Central memory CD8-positive, alpha-beta T cell (primary cell): Measurements from ENCODE around the gene DEF6.

Source experiments
- ATAC-seq: fragments of 150-1000 bp; cut with Tn5 transposase; replicated peaks from 2 replicates; pipeline ENCODE4 v1.10.0; 2022; ENCODE audit warnings: mild to moderate bottlenecking, moderate FRiP score, moderate number of reproducible peaks; ENCODE audit not compliant: poor library complexity, severe bottlenecking; ENCODE audit errors: extremely low read depth
- DNase-seq, 2 donors: peaks; one replicate each; pipeline ENCODE4 v3.0.0; 2021; ENCODE audit warnings: low spot score in 2 of 2
- H3K27ac Mint-ChIP-seq: one replicate; pipeline ENCODE4 v1.8.0; 2022; ENCODE audit warnings: low read depth, mild to moderate bottlenecking, moderate library complexity, mixed read lengths
- H3K27me3 Mint-ChIP-seq: one replicate; pipeline ENCODE4 v1.8.0; 2022; ENCODE audit warnings: mixed read lengths
- H3K36me3 Mint-ChIP-seq: one replicate; pipeline ENCODE4 v1.8.0; 2022; ENCODE audit warnings: mild to moderate bottlenecking, moderate library complexity, mixed read lengths; ENCODE audit not compliant: insufficient read depth
- H3K4me1 Mint-ChIP-seq: one replicate; pipeline ENCODE4 v1.8.0; 2022; ENCODE audit warnings: mixed read lengths
- H3K4me3 Mint-ChIP-seq: one replicate; pipeline ENCODE4 v1.8.0; 2022; ENCODE audit warnings: mild to moderate bottlenecking, moderate library complexity, mixed read lengths
- H3K9me3 Mint-ChIP-seq: one replicate; pipeline ENCODE4 v1.8.0; 2022; ENCODE audit warnings: mixed read lengths

DEF6 gene

DNA sequence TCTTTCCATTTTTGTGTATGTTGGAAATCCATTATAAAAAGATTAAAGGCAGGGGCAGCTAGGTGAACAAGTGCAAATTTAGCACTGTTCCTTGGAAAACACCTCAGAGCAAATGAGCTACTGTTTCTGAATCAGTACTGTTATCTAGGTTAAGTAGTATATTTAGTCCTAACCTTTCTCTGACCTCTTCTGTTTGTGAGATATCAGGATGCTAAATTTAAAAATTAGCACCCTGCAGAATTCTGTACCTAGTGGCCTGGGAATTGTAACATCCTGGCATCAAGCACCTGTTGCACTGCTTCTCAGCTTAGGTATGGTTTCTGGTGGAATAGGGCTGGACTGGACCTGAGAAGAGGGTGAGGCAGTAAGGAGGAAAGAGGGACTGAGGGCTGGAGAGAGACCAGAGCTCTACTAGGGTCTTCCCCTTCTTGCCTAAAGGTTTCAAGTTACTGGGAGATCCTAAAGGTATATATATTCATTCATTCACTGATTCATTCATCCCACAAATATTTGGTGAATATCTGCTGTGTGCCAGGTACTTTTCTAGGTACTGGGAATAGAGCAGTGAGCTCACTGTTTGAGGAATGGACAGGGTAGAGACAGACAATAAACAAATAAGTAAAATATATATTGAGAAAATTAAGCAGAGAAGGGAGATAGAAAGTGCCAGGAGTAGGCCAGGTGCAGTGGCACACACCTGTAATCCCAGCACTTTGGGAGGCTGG is 32.9 kb upstream of the DEF6 start:
- Mint-ChIP-seq H3K27ac (peak overlapping the region; percentile 70), H3K4me1 (peaks cover 54% of the 10 kb centered on the region), H3K27me3 (no peaks in the 10 kb centered on the region), H3K4me3 (no peak overlapping the region), H3K9me3 (no peaks in the 10 kb centered on the region), H3K36me3 (peaks cover 15% of the 10 kb centered on the region)
- DNase-seq (no peak), ATAC-seq (no peak)

DNA sequence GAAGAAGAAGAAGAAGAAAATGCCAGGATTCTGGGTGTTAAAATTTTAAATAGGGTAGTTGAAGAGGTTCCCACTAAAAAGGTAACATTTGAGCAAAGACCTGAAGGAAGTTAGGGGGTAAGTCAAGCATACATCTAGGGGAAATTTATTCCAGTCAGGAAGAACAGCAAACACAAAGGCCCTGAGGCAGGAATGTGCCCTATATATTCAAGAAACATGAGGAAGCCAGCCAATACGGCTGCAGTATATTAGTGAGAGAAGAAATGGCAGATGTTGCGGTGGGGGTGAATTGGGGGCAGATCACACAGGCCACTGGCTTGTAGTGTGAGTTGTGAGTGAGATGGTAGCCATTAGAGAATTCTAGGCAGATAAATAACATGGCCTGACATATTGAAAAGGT is 32.1 kb upstream of the DEF6 start:
- no peaks in the 10 kb centered on the region for H3K9me3 Mint-ChIP-seq
- no peaks in the 10 kb centered on the region for H3K27me3 Mint-ChIP-seq
- H3K4me3 Mint-ChIP-seq, result no peak overlapping the region
- peaks cover 48% of the 10 kb centered on the region for H3K4me1 Mint-ChIP-seq
- ATAC-seq (no peak), DNase-seq (no peak)
- peak overlapping the region; percentile 70 for H3K27ac Mint-ChIP-seq
- H3K36me3 Mint-ChIP-seq, result peaks cover 11% of the 10 kb centered on the region

DNA sequence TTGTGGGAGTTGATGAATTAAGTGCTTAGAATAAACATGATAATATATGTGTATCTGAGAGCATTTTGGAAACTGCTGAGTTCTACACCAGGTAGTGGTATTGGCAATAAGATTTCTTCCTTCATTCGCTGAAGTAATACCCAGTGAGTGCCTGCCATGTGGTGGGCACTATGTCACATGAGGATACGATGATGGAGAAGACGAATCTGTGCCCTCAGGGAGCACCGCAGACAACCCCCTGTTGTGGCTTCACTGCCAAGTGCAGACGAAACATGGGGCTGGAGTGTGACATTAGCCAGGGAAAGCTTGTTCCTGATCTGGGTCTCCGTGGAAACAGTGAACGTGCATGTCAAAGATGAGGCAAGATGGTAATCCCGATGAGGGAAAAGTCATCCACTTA is 30.2 kb upstream of the DEF6 start:
- Mint-ChIP-seq H3K9me3 (no peaks in the 10 kb centered on the region), H3K4me3 (no peak overlapping the region), H3K27me3 (no peaks in the 10 kb centered on the region), H3K36me3 (peaks cover 11% of the 10 kb centered on the region), H3K4me1 (peaks cover 29% of the 10 kb centered on the region), H3K27ac (no peak overlapping the region)
- ATAC-seq, result no peak
- DNase-seq, result no peak

DNA sequence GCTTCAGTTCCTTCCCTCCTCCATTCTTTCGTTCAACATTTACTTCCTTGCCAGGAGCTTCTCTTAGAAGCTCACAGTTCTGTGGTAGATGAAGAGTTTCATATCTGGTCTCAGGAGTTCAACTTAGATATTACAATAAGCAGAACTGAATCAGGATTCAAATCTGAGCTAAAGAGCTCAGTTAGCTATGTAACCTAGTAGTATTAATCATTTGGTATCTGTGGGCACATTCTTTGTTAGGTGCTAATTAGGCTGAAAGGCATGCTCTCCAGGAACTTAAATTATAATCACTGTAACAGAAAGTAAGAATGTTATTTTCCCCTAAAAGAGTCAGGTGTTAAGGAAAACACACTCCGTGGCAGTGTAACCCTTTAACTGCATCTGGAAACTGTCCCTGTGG is 29.7 kb upstream of the DEF6 start:
- H3K27me3 Mint-ChIP-seq, result no peaks in the 10 kb centered on the region
- H3K4me3 Mint-ChIP-seq, result no peak overlapping the region
- ATAC-seq (no peak), DNase-seq (no peak)
- H3K9me3 Mint-ChIP-seq, result no peaks in the 10 kb centered on the region
- no peak overlapping the region for H3K27ac Mint-ChIP-seq
- H3K36me3 Mint-ChIP-seq, result peaks cover 11% of the 10 kb centered on the region
- H3K4me1 Mint-ChIP-seq, result peaks cover 25% of the 10 kb centered on the region

DNA sequence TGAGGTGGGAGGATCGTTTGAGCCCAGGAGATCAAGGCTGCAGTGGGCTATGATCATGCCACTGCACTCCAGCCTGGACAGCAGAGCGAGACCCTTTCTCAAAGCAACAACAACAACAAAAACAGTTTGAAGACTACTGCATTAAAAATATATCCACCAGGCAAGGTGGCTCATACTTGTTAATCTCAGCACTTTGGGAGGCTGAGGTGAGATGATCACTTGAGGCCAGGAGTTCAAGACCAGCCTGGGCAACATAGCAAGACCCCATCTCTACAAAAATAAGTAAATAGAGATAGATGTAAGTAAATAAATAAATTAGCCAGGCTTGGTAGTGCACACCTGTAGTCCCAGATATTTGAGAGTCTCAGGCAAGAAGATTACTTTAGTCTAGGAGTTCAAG is 25.6 kb upstream of the DEF6 start:
- no peaks in the 10 kb centered on the region for H3K27me3 Mint-ChIP-seq
- no peaks in the 10 kb centered on the region for H3K4me1 Mint-ChIP-seq
- peaks cover 8% of the 10 kb centered on the region for H3K36me3 Mint-ChIP-seq
- no peak for ATAC-seq
- H3K4me3 Mint-ChIP-seq, result no peak overlapping the region
- H3K27ac Mint-ChIP-seq, result no peak overlapping the region
- DNase-seq, result no peak
- no peaks in the 10 kb centered on the region for H3K9me3 Mint-ChIP-seq

DNA sequence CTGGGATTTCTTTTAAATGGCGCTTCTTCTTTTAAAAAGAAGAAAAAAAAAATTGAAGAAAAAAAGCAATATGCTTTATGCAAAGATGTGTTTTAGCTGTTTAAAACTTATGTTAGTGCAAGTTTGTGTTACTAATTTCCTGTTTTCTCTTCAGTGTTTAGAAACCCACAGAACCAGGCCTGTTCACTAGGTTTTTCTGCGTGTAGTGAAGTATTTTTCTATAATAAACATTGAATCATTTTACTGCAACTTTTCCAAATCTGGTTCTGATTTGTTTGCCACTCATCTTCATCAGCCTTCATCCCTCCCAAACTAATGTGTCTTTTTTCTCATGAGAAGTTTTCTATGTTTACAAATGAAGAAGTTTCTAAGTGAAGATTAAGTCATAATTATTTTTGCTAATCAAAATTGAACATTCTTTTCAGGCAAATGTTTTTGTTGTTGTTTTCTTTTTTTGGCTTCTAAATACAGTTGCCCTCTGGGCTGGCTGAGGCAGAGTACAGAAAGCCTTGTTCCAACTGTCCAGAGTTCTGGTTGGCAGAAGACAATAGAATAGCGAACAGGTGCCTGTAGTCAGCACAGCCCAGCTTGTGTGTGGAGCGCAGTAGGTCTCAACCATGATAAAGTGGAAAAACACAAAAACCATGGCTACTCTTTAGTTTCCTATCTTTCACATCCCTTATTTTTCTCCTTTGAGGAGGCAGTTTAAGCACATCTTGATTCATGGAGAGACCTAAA is 23.6 kb upstream of the DEF6 start:
- no peak overlapping the region for H3K27ac Mint-ChIP-seq
- ATAC-seq (no peak), DNase-seq (no peak)
- no peak overlapping the region for H3K4me3 Mint-ChIP-seq
- no peaks in the 10 kb centered on the region for H3K9me3 Mint-ChIP-seq
- peaks cover 4% of the 10 kb centered on the region for H3K36me3 Mint-ChIP-seq
- peaks cover 9% of the 10 kb centered on the region for H3K4me1 Mint-ChIP-seq
- no peaks in the 10 kb centered on the region for H3K27me3 Mint-ChIP-seq

DNA sequence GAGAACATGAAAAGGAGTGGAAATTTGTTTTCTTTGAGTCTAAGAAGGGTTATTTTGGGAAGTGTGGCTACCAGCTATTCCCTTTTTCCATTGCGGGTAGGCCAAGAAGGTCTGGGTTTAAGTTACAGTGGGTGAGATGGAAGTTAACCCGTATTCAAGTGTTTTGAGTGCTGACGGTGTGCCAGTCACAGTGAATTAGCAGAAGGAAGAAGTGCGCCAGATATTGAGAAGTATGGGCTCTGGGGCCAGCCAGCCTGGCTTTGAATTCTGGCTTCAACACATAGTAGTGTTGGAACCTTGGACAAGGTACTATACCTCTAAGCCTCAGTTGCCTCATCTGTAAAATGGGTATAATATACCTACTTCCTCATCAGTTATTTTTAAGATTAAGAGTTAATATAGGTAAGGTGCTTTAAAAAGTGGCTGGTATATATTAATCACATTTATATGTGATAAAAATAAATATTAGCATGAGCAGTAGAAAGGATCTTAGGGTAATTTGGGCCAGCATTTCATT is 21.8 kb upstream of the DEF6 start:
- ATAC-seq (no peak), DNase-seq (no peak)
- Mint-ChIP-seq H3K27ac (no peak overlapping the region), H3K27me3 (no peaks in the 10 kb centered on the region), H3K36me3 (peaks cover 8% of the 10 kb centered on the region), H3K4me3 (no peak overlapping the region), H3K9me3 (no peaks in the 10 kb centered on the region), H3K4me1 (peaks cover 9% of the 10 kb centered on the region)

DNA sequence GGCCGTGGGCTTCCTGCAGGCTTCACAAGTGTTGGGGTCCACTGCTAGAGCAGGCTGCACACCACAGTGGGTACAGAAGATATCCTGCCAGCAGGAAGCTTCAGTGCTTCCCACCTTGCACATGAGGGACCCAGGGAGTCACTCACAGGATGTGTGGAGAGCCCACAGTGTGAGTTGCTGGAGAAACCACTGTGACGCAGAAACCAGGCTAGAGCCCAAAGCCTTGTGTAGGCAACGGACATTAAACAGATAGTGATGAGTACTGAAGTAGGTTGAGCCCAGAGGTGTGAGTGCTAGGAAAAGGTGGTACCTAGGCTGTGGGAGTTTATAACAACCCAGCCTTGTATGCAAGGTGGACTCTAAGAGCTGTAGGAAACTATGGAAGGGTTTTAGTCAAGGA is 18.9 kb upstream of the DEF6 start:
- H3K36me3 Mint-ChIP-seq, result peaks cover 27% of the 10 kb centered on the region
- no peak overlapping the region for H3K4me3 Mint-ChIP-seq
- no peaks in the 10 kb centered on the region for H3K27me3 Mint-ChIP-seq
- no peak for DNase-seq
- ATAC-seq, result no peak
- no peak overlapping the region for H3K27ac Mint-ChIP-seq
- H3K9me3 Mint-ChIP-seq, result no peaks in the 10 kb centered on the region
- peaks cover 9% of the 10 kb centered on the region for H3K4me1 Mint-ChIP-seq

DNA sequence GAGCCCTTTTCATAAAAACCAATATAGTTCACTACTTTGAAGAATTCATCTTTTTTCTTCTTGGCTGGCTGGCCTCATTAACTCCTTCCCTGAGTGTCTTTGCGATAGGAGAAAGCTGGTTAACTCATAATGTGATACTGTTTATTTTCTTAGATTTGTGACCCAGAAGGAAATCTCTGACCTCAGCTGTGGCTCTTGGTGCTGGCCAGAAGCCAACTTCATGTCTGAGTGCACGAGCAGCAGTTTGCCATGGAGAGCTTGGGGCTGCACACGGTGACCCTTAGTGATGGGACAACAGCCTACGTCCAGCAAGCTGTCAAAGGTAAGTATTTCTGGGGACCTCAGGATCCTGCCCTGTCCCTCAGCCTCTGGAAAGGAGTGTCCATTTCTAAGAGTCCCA is 16.7 kb upstream of the DEF6 start:
- Mint-ChIP-seq H3K4me3 (no peak overlapping the region), H3K36me3 (peaks cover 40% of the 10 kb centered on the region), H3K27ac (no peak overlapping the region), H3K4me1 (peaks cover 9% of the 10 kb centered on the region), H3K27me3 (no peaks in the 10 kb centered on the region), H3K9me3 (no peaks in the 10 kb centered on the region)
- DNase-seq (no peak), ATAC-seq (no peak)

DNA sequence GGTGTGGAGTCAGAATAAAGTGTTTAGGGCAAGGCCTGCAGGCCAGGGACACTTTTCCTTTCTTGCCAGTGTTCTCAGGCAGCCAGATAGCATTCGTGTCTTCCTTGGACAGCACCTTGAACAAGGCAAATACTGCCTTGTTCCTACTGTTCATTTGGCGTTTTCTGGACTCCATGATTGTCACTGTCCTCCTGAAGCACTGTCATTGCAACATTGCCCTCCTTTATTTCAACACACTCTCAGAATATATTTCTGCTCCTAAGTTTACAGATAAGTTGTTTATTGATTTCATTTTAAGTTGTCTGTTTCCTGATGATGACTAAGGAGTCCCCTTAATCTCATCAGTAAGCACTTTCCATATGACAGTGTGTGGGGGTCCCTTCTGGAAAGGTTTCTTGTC is 15.1 kb upstream of the DEF6 start:
- no peak overlapping the region for H3K27ac Mint-ChIP-seq
- H3K9me3 Mint-ChIP-seq, result no peaks in the 10 kb centered on the region
- no peak overlapping the region for H3K4me3 Mint-ChIP-seq
- no peak for ATAC-seq
- peaks cover 49% of the 10 kb centered on the region for H3K36me3 Mint-ChIP-seq
- H3K4me1 Mint-ChIP-seq, result peaks cover 9% of the 10 kb centered on the region
- no peak for DNase-seq
- H3K27me3 Mint-ChIP-seq, result no peaks in the 10 kb centered on the region

DNA sequence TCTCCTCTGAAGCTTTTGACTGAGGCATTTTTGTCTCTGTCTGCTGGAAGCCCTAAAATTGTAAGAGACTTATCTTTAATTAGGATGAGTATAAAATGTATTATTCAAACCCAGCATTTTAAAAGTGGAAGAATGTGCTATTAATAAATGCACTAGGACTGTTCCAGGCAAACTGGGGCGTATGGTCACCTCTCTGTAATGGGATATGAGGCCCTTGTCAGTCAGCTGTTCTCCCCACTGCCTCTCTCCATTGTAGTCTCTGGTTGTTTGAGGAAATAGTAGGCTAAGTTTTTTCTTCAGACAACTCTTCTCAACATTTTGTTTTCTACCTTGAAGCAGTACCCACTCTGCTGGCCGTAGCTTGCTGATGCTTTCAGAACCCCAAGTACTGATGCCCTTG is 14.3 kb upstream of the DEF6 start:
- no peak for ATAC-seq
- peaks cover 7% of the 10 kb centered on the region for H3K4me1 Mint-ChIP-seq
- no peaks in the 10 kb centered on the region for H3K9me3 Mint-ChIP-seq
- H3K36me3 Mint-ChIP-seq, result peaks cover 57% of the 10 kb centered on the region
- no peak overlapping the region for H3K4me3 Mint-ChIP-seq
- no peak overlapping the region for H3K27ac Mint-ChIP-seq
- DNase-seq, result no peak
- H3K27me3 Mint-ChIP-seq, result no peaks in the 10 kb centered on the region

DNA sequence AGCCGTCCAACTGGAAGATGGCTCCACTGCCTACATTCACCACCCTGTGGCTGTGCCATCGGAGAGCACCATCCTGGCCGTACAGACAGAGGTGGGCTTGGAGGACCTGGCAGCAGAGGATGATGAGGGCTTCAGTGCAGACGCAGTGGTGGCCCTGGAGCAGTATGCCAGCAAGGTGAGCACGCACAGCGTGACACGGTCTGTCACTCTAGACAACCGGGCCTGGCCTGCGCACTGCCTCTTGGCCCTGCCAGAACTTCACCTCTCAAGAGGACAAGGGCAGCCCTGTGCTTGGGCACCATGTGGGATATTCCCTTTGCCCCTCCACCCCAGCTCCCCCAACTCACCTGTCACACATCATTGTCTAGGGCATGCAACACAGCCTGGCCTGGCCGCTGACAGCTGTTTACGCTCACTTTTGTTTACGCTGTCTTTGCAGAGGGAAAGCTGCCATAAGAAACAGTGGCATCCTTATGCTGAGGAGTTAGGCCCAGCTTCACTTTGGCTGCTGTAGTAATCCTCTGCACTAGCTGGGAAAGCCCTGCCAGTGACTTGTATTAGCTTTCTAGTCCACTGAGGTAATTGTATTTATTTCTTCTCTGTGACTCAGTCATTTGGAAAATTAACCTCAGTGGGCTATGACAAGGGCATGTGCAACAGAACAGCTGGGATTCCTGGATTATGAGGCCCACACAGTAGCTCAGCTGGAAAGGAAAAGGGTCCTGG is 9.8 kb upstream of the DEF6 start:
- Mint-ChIP-seq H3K27ac (no peak overlapping the region), H3K36me3 (peaks cover 60% of the 10 kb centered on the region), H3K4me3 (no peak overlapping the region), H3K9me3 (no peaks in the 10 kb centered on the region), H3K4me1 (no peaks in the 10 kb centered on the region), H3K27me3 (no peaks in the 10 kb centered on the region)
- ATAC-seq (no peak), DNase-seq (no peak)

DNA sequence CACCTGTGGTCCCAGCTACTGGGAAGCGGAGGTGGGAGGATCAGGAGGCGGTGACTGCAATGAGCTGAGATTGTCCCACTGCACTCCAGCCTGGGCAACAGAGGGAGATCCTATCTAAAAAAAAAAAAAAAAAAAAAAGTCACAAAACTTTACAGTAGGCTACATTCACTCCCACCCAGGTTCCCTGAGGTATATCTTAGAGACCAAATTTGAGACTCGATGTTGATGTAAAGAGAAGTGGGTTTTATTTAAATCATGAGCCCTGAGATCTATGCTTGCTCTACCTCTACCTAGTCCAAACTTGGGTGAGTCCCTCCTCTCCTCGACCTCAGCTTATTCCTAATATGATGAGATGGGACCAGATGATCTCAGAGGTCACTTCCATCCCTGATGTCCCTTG is 8.8 kb upstream of the DEF6 start:
- no peak overlapping the region for H3K27ac Mint-ChIP-seq
- H3K4me3 Mint-ChIP-seq, result no peak overlapping the region
- ATAC-seq (no peak), DNase-seq (no peak)
- H3K4me1 Mint-ChIP-seq, result no peaks in the 10 kb centered on the region
- H3K9me3 Mint-ChIP-seq, result no peaks in the 10 kb centered on the region
- H3K36me3 Mint-ChIP-seq, result peaks cover 55% of the 10 kb centered on the region
- H3K27me3 Mint-ChIP-seq, result no peaks in the 10 kb centered on the region
